GM15510 (cell line): ENCODE data around the gene CCNL2.

Experiments
- POLR2A ChIP-seq: IDR thresholded peaks from 3 replicates; pipeline ENCODE4 v1.6.1; 2011; ENCODE audit warnings: borderline replicate concordance; ENCODE audit not compliant: insufficient read length; ENCODE audit errors: extremely low read depth

The CCNL2 gene

DNA sequence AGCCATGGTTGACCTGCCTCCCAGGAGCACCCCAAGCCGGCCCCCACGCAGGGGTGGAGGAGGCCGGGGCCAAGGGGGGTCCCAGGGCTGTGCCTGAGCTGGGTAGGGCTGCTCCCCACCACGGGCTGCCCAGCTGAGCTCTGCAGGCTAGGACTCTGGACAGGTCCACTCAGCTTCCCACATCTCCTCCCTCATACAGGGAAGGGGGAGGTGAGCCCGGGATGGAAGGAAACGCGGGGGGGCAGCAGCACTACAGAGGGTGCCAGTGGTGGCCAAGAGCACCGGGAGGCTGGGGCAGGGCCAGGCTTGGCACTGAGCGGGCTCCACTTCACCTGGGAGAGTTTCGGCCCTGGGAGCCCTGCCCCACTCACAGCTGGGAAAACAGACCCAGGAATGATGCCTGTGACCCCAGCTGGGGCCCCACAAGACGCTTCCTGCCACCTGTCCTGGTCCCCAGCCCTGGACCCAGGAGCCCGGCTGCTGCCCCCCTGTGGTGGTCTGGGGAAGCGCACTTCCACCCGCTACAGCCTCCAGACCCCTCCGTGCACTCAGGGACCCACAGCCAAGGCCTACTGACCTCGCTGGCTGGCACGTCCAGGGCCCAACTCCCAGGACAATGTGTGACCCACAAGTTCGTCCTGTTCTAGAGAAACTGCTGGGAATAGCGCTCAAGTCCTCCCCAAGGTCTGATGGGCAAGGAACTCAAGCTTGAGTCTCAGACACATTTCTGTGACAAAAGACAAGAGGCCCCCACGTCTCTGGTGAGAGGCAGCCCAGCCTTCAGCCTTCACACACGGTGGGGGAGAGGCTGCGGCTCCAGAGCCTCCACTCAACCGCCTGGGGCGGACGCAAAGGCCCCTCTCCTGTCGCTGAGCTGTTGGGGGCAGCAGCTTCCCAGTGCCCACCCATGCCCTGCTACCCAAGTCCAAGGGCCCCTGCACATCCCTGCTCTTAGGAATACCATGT lies 27.1 kb downstream of the CCNL2 start:
- no peak for TF ChIP-seq POLR2A

DNA sequence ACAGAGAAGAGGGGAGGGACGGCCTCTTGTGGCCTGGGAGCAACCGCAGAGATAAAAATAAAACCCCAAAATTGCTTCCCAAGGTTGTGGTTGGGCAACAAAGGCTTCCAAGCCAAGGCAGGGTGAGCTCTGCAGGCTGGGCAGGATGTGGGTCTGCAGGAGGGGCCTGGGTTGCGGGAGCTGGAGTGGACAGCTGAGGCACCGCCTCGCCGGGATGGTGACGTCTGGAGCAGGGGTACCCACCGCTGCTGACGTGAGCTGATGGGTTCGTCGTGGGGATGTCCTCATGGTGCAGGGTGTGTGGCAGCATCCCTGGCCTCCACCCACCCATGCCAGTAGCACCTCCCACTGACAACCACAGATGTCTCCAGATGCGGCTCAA lies 27.8 kb downstream of the CCNL2 start:
- no peak for TF ChIP-seq POLR2A

DNA sequence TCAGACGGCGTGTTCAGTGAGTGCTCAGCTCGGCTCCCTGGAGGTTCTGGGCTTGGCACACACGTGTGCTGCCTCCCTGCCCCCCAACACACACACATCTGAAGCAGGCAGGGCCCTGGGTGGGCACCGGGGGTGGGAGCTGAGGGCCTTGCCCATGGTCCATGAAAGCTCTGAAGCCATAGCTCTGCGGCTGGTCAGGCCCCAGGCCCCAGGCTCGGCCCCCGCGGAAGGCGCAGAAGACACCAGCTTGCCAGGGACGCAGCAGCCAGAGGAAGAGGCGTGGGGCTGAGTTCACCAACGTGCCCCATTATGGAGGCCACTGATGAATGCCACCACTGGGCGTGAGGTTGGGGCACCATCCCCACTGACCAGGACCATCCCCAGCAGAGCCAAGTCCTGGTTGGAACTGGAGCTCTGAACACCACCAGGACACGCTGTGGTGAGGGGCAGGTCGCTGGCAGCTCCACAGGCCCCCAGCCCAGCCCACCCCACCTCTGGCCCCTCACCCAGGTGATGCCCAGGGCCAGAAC lies 28.3 kb downstream of the CCNL2 start:
- TF ChIP-seq POLR2A: no peak

DNA sequence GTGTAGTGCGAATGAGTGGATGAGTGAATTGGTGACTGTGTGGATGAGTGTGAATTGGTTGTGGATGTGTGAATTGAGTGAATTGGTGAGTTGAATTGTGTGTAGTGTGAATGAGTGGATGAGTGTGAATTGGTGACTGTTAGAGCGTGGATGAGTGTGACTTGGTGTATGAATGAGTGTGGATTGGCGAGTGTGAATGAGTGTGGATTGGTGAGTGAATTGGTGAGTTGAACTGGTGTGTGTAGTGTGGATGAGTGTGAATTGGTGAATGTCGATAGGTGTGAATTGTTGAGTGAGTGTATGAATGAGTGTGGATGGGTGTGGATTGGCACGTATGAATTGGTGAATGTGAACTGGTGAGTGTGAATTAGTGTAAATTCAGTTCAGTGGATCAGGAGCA lies 31.8 kb downstream of the CCNL2 start:
- TF ChIP-seq POLR2A: no peak

DNA sequence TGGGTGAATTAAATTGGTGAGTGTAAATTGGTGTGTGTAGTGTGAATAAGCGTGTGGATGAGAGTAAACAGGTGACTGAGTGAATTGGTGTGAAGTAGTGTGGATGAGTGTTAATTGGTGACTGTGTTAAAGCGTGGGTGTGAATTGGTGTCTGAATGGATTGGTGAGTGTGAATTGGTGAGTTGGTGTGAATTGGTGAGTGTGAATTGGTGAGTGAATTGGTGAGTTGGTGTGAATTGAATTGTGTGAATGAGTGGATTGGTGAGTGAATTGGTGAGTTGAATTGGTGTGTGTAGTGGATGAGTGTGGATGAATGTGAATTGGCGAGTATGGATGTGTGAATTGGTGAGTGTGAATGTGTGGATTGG lies 32.5 kb downstream of the CCNL2 start:
- TF ChIP-seq POLR2A: no peak

DNA sequence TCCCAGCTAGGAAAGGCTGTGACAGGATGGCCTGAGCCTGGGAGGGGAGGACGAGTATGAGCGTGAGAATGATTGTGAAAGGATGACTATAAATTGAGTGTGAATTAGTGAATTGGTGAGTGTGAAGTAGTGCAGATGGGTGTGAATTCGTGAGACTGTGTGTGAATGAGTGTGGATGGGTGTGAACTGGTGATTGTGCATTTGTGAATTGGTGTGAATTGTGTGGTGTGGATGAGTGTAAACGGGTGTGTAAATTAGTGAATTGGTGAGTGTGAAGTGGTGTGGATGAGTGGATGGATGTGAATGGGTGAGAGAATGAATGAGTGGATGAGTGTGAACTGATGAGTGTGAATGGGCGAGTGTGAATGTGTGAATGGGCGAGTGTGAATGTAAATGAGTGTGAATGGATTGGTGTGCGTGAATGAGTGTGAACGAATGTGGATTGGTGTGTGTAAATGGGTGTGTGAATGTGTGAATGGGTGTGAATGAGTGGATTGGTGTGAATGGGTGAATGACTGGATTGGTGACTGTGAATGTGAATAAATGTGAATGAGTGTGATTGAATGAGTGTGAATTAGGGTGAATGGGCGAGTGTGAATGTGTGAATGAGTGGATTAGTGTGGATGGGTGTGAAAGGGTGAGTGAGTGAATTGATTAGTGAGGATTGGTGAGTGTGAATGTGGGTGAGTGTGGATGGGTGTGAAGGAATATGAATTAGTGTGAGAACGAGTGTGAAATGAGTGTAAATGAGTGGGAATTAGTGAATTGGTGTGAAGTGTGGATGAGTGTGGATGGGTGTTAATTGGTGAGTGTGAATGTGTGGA lies 33.0 kb downstream of the CCNL2 start:
- no peak for TF ChIP-seq POLR2A

GRCh38 chr1:1364266-1364665 lies 34.9 kb downstream of the CCNL2 start:
- no peak for TF ChIP-seq POLR2A

DNA sequence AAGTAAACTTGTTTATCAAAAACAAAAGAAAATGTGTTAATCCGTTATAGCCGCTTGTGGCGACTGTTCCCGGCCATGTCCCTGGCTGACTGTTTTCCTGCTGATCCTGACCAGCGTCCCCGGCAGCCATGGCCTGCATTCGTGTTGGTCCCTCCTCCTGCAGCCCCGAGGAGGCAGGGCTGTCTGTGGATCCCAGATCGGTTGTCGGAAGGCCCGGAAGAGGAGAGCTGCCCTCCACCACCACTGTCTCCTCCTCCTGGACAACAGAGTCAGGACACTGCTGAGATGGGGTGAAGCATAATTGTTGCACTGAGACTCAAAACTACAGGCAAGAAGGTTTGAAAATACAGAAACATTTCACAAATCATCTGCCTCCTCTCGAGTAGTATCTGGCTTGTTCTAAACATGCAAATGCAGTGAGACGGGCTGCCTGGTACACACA lies 37.1 kb downstream of the CCNL2 start:
- TF ChIP-seq POLR2A: no peak

- TF ChIP-seq POLR2A: no peak
Measured at GRCh38 chr1:1361233-1361981, 37.7 kb downstream of the CCNL2 start.

- TF ChIP-seq POLR2A: no peak
Measured at GRCh38 chr1:1360506-1361169, 38.5 kb downstream of the CCNL2 start.

DNA sequence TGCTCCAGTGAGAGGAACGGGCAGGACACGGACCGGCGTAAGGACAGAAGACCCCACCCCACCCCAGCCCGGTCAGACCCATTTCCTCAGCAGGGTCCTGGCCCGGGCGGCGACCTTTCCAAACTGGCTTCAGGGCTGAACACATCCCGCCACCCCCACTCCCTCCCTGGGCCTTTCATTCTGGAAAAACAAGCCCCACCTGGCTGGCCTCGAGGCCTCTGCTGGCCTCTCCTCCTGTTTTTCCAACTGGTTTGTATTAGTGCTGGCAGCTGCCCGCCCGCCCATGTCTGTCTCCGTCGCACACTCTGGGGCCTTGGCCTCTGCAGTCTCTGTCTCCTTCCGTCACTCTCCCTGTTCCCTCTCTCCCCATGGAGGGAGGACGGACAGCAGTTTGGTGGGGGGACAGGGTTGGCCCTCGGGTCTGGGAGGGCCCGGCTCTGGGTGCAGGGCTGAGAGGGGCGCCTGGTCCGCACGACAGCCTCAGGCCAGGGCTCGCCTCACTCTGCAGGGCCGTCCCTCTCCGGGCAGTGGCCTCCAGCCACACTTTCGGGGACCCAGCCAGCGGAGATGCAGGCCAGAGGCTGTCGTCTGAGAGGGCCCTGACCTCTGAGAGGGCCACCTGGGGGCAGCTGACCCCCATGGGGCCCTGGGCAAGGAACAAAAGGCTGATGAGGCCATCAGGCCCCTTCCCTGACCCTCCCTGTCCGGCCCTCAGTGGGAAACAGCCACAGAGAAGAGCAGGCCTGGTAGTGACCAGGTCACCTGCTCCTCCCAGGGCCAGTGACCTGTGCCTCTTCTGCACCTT lies 39.3 kb downstream of the CCNL2 start:
- no peak for TF ChIP-seq POLR2A

GRCh38 chr1:1359308-1359663 lies 39.8 kb downstream of the CCNL2 start:
- no peak for TF ChIP-seq POLR2A
